Activated B cell treated with CpG ODN at 0.5 μM for 24 hours (primary cell): Measurements from ENCODE around the gene SH3BP5. TPM values are rescaled to one million over a fixed set of nuclear protein-coding genes. Genes with fewer than 3 reads are reported as not detected.
A peak's percentile ranks its signal among the peaks of the same experiment; 100 is the strongest.

Experiments
- ATAC-seq: fragments of 200-7000 bp; cut with Tn5 transposase; one replicate; pipeline ENCODE4 v1.10.0; 2021; ENCODE audit warnings: low read depth, mild to moderate bottlenecking, moderate library complexity
- CTCF ChIA-PET: fragments of 350-600 bp; sonication (Branson Sonifier 250); formaldehyde crosslinking; loops from one replicate; lab custom pipeline; 2021; ENCODE audit warnings: antibody characterized with exemption; lab: Charles Lee
- POLR2A ChIA-PET: fragments of 350-600 bp; sonication (Branson Sonifier 250); formaldehyde crosslinking; loops from one replicate; lab custom pipeline; 2021; ENCODE audit warnings: antibody characterized with exemption; lab: Charles Lee
- DNase-seq: peaks from one replicate; pipeline ENCODE4 v3.0.0; 2022
- H3K27ac Mint-ChIP-seq: one replicate; pipeline ENCODE4 v1.8.0; 2020; ENCODE audit warnings: mixed read lengths
- H3K27me3 Mint-ChIP-seq: one replicate; pipeline ENCODE4 v1.8.0; 2021; ENCODE audit warnings: mixed read lengths
- H3K36me3 Mint-ChIP-seq: one replicate; pipeline ENCODE4 v1.8.0; 2021; ENCODE audit warnings: low read depth, mixed read lengths
- H3K4me1 Mint-ChIP-seq: one replicate; pipeline ENCODE4 v1.8.0; 2021; ENCODE audit warnings: mixed read lengths
- H3K4me3 Mint-ChIP-seq: one replicate; pipeline ENCODE4 v1.8.0; 2020; ENCODE audit warnings: mild to moderate bottlenecking, mixed read lengths
- H3K9me3 Mint-ChIP-seq: one replicate; pipeline ENCODE4 v1.8.0; 2020; ENCODE audit warnings: mixed read lengths
- CTCF ChIP-seq: fragments of 200-600 bp; IDR thresholded peaks from one replicate; pipeline ENCODE4 v1.8.0; 2022; ENCODE audit warnings: antibody characterized with exemption, mild to moderate bottlenecking
- intact Hi-C: fragments of 100-400 bp; cut with micrococcal nuclease; formaldehyde crosslinking; loops from one replicate; pipeline ENCODE4 v1.15.1; 2024
- total RNA-seq: library from RNA; stranded (reverse); gene quantifications from 2 replicates; pipeline ENCODE4 v1.2.3, GENCODE V29; 2022

SH3BP5 gene
- total RNA-seq, 1 donor from 2014 or later = 66.0 TPM

DNA sequence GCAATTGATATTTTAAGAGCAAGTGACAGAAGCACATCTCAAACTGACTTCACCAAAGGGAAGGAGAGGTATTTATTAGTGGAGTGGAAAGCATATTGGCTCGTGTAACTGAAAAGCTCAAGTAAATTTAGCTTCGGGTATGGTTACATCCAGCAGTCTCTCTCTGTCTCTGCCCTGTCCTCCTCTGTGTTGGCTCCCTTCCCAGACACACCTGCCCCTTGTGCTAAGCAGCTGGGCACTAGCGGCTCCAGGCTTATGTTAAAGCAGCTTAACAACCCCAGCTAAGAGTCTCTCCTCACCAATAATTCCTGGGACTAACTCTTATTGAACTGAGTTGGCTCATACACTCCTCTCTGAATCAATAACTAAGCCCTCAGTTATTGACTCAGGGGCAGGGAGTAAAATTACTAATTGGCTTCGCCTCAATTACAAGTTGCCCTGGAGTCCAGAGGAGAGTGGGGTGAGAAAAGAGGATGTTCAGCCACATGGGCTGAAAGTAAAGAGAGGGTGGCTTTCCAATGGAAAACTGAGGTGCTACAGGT, 12.8 kb upstream of the SH3BP5 start:
- Mint-ChIP-seq H3K4me1 (peaks cover 84% of the 10 kb centered on the region), H3K9me3 (peaks cover 12% of the 10 kb centered on the region), H3K27me3 (no peaks in the 10 kb centered on the region), H3K36me3 (no peaks in the 10 kb centered on the region), H3K27ac (peak overlapping the region; percentile 98), H3K4me3 (peak overlapping the region; percentile 59)
- TF ChIP-seq CTCF = no peak
- ChIA-PET POLR2A (interaction anchor here (0.6 to 2.9 kb wide), 20 partner anchors 10 to 75 kb away, joined by 3 to 49 read pairs (median 6); partner anchors contain the start of gene SH3BP5), CTCF (interaction anchor here (1.0 to 2.7 kb wide), 10 partner anchors 11 to 77 kb away, joined by 3 to 19 read pairs (median 4); partner anchors contain the start of gene SH3BP5)
- intact Hi-C loops = loop anchor here (1.0 kb wide), 8 partner anchors 11 to 256 kb away; partner anchors contain the start of genes BTD, HACL1 and SH3BP5
- DNase-seq = no peak
- peak; percentile 6 for ATAC-seq

DNA sequence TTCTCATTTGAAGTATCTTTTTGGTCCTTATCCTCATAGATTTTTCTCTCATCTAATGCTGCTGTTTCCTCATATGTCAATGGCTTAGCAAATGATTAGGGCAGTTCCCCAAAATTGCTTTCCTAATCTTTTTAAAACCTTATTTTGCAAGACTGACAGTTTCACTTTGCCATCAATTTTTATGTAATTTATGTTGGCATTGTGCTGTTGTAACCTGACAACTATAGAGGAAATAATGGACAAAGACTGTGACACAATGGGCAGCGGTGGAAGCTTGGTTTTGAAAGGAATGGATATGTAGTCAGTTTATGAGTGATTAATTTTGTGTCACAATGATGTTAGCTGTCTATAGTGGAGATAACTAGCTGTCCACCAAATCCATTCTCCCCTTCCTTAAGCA, 10.6 kb upstream of the SH3BP5 start:
- Mint-ChIP-seq H3K4me3 (no peak overlapping the region), H3K27me3 (no peaks in the 10 kb centered on the region), H3K9me3 (peaks cover 12% of the 10 kb centered on the region), H3K27ac (peak overlapping the region; percentile 98), H3K36me3 (no peaks in the 10 kb centered on the region), H3K4me1 (peaks cover 92% of the 10 kb centered on the region)
- no peak for TF ChIP-seq CTCF
- ATAC-seq = no peak
- CTCF ChIA-PET = interaction anchor here (0.5 to 1.9 kb wide), 3 partner anchors 11 to 75 kb away, joined by 3 to 10 read pairs (median 4); partner anchors contain the start of gene SH3BP5
- POLR2A ChIA-PET = interaction anchor here (0.8 to 1.6 kb wide), 5 partner anchors 9 to 41 kb away, joined by 3 to 4 read pairs (median 4); partner anchors contain the start of gene SH3BP5
- intact Hi-C loops = no loop called here
- DNase-seq = no peak

DNA sequence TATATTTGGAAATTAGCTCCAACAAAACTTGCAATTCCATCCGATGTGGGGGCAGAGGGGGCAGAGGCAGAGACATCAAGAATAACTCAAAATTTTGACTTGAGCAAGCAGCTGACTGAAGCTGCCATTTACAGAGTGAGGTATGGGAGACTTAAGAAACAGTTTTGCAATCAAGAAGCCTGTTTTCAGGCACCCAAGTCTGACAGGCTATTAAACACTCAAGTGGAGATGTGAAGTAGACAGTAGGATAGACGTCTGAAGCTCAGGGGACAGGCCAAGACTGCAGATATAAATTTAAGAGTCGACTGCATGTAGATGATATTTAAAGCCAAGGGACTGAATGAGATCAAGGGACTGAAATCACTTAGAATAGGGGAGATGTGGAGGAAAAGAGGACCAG, 9.9 kb upstream of the SH3BP5 start:
- Mint-ChIP-seq H3K9me3 (peaks cover 12% of the 10 kb centered on the region), H3K36me3 (no peaks in the 10 kb centered on the region), H3K27me3 (no peaks in the 10 kb centered on the region), H3K4me3 (no peak overlapping the region), H3K27ac (peak overlapping the region; percentile 80), H3K4me1 (peaks cover 85% of the 10 kb centered on the region)
- DNase-seq = no peak
- ChIA-PET CTCF (interaction anchor here (1.1 to 1.9 kb wide), 3 partner anchors 10 to 74 kb away, joined by 3 to 10 read pairs (median 4); partner anchors contain the start of gene SH3BP5), POLR2A (interaction anchor here (1.0 to 2.3 kb wide), 5 partner anchors 10 to 42 kb away, joined by 3 to 8 read pairs (median 4); partner anchors contain the start of gene SH3BP5)
- intact Hi-C loops = no loop called here
- TF ChIP-seq CTCF = no peak
- ATAC-seq = no peak

GRCh38 chr3:15341030-15341726, 8.8 kb upstream of the SH3BP5 start:
- Mint-ChIP-seq H3K9me3 (peaks cover 8% of the 10 kb centered on the region), H3K27ac (peak overlapping the region; percentile 68), H3K4me3 (peak overlapping the region; percentile 17), H3K36me3 (no peaks in the 10 kb centered on the region), H3K4me1 (peaks cover 78% of the 10 kb centered on the region), H3K27me3 (no peaks in the 10 kb centered on the region)
- ChIA-PET CTCF (interaction anchor here (1.1 kb wide), 1 partner anchor 64 kb away, joined by 3 read pairs; no protein-coding TSS in a partner anchor), POLR2A (interaction anchor here (1.3 to 2.3 kb wide), 2 partner anchors 20 to 71 kb away, joined by 5 to 8 read pairs; no protein-coding TSS in a partner anchor)
- ATAC-seq (no peak), DNase-seq (no peak)
- intact Hi-C loops = no loop called here
- TF ChIP-seq CTCF = no peak

DNA sequence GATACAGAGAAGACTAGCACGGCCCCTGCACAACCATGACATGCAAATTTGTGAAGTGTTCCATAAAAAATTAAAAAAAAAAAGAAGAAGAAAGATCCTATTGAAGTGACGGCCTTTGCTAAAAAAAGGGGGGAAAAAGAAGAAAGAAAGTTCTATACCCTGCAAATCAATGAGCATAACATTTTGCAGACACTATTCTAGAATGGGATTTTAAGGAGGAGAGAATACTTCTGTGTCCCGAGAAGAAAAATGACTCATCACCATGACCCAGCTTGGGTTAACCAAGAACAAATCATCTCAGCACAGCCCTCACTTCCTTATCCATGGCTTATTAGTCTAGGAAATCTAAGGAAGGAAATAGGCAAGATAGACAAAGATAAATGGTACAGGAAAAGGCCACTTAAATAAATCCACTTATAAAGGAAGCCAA, 7.4 kb upstream of the SH3BP5 start:
- ChIA-PET CTCF (no interaction called here), POLR2A (interaction anchor here (1.3 to 2.3 kb wide), 2 partner anchors 22 to 70 kb away, joined by 5 to 8 read pairs; no protein-coding TSS in a partner anchor)
- H3K36me3 Mint-ChIP-seq = no peaks in the 10 kb centered on the region
- H3K27ac Mint-ChIP-seq = peak overlapping the region; percentile 42
- DNase-seq (no peak), ATAC-seq (peak; percentile 55)
- peaks cover 8% of the 10 kb centered on the region for H3K9me3 Mint-ChIP-seq
- peak overlapping the region; percentile 35 for H3K4me3 Mint-ChIP-seq
- no peak for TF ChIP-seq CTCF
- peaks cover 65% of the 10 kb centered on the region for H3K4me1 Mint-ChIP-seq
- intact Hi-C loops = no loop called here
- H3K27me3 Mint-ChIP-seq = no peaks in the 10 kb centered on the region
